ENCODE measurements around the gene VOPP1.

DNA sequence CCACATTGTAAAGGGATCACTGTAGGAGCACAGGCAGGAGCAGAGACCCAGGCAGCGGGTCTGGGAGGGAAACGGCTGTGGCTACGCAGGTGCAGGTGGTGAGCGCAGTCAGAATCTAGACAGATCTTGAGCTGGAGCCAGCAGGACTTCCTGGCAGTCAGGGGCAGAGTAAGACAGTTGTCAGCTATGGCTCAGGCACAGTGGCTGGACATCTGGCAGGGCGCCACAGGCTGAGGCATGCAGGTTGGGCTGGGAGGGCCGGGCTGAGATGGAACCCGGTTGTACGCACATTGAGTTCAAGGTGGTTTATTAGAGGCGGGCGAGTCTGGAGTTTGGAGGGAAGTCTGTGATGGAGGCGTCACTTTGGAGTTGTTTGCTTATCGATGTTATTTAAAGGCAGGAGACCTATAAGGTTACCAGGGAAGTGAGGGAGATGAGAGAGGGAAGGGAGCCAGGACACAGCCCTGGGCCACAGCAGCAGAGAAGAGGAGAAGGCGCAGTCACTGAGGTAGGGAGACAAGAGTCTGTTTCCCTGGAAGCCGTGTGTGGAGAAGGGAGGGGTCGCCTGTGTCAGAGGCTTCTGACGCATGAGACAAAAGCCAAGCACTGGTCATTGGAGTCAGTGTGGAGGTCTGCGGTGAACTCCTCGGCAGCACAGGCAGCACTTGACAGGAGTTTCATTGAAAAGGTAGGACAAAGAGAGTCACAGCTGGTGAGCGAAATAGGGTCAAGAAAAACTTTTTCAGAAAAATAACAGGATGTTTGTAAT, 133.4 kb downstream of the VOPP1 start:
- TF ChIP-seq, protein P1, sequence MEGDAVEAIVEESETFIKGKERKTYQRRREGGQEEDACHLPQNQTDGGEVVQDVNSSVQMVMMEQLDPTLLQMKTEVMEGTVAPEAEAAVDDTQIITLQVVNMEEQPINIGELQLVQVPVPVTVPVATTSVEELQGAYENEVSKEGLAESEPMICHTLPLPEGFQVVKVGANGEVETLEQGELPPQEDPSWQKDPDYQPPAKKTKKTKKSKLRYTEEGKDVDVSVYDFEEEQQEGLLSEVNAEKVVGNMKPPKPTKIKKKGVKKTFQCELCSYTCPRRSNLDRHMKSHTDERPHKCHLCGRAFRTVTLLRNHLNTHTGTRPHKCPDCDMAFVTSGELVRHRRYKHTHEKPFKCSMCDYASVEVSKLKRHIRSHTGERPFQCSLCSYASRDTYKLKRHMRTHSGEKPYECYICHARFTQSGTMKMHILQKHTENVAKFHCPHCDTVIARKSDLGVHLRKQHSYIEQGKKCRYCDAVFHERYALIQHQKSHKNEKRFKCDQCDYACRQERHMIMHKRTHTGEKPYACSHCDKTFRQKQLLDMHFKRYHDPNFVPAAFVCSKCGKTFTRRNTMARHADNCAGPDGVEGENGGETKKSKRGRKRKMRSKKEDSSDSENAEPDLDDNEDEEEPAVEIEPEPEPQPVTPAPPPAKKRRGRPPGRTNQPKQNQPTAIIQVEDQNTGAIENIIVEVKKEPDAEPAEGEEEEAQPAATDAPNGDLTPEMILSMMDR (IDR thresholded peaks at IDR 0.05; ENCODE audit: low read length): no peak
- TF ChIP-seq EZH2 (optimal IDR thresholded peaks at IDR 0.05; ENCODE audit: low read depth, low read length) (no peak), EZH2phosphoT487 (IDR thresholded peaks at IDR 0.05; ENCODE audit: low read length) (no peak)
